CD14-positive monocyte (primary cell): ENCODE data around the gene NR2F2. TPM values are rescaled to one million over a fixed set of nuclear protein-coding genes. Genes with fewer than 3 reads are reported as not detected.

ENCODE experiments used
- DNase-seq, 3 donors: peaks; one replicate each; pipeline ENCODE4 v3.0.0-alpha.2; 2011 to 2022
- H2AFZ ChIP-seq: 2 replicates; pipeline ENCODE4 v1.6.0; 2012; ENCODE audit warnings: mild to moderate bottlenecking, low read depth, low read length, inconsistent platforms; ENCODE audit not compliant: insufficient read depth, poor library complexity, severe bottlenecking
- H3K27ac ChIP-seq, 2 donors: 1 replicate in 1 of 2; 2 replicates in 1 of 2; pipeline ENCODE4 v1.5.1; 2012 to 2013; ENCODE audit warnings: low read length in 2 of 2, control low read depth in 1 of 2, inconsistent platforms in 1 of 2, low read depth in 1 of 2, mild to moderate bottlenecking in 1 of 2
- H3K27me3 ChIP-seq, 2 donors: one replicate each; pipeline versions ENCODE4 v1.6.0 to v1.6.1; 2011 to 2013; ENCODE audit warnings: low read length in 2 of 2; ENCODE audit not compliant: control insufficient read depth in 2 of 2, insufficient read depth in 2 of 2
- H3K36me3 ChIP-seq, 2 donors: replicated peaks in 1 of 2; 1 replicate in 1 of 2; 2 replicates in 1 of 2; pipeline versions ENCODE4 v1.5.1 to v1.6.1; 2012 to 2013; ENCODE audit warnings: low read length in 2 of 2, control low read depth in 1 of 2, inconsistent platforms in 1 of 2, mild to moderate bottlenecking in 1 of 2; ENCODE audit not compliant: insufficient read depth in 2 of 2, control insufficient read depth in 1 of 2
- H3K4me1 ChIP-seq, 2 donors: 1 replicate in 1 of 2; 2 replicates in 1 of 2; pipeline versions ENCODE4 v1.5.1 to v1.6.1; 2012 to 2013; ENCODE audit warnings: low read length in 2 of 2, control low read depth in 1 of 2, inconsistent platforms in 1 of 2, mild to moderate bottlenecking in 1 of 2, moderate library complexity in 1 of 2; ENCODE audit not compliant: insufficient read depth in 2 of 2, control insufficient read depth in 1 of 2
- H3K4me2 ChIP-seq: replicated peaks from 2 replicates; pipeline ENCODE3; 2012; ENCODE audit warnings: low read length, moderate library complexity, mild to moderate bottlenecking; ENCODE audit not compliant: poor library complexity, severe bottlenecking; ENCODE audit errors: extremely low read depth
- H3K4me3 ChIP-seq, 3 experiments: fragments of 200-600 bp in 1 of 3; sonication (generic) in 1 of 3; replicated peaks in 1 of 3; 1 replicate in 2 of 3; 2 replicates in 1 of 3; pipeline ENCODE4 v1.5.1; 2011 to 2013; ENCODE audit warnings: low read length in 3 of 3, mild to moderate bottlenecking in 3 of 3, control low read depth in 2 of 3, low read depth in 2 of 3, inconsistent platforms in 1 of 3, moderate library complexity in 1 of 3
- H3K79me2 ChIP-seq: 2 replicates; pipeline ENCODE4 v1.6.0; 2012; ENCODE audit warnings: mild to moderate bottlenecking, control low read depth, inconsistent platforms, low read length, moderate library complexity; ENCODE audit not compliant: insufficient read depth
- H3K9ac ChIP-seq: 2 replicates; pipeline ENCODE4 v1.6.0; 2017; ENCODE audit warnings: low read length, mild to moderate bottlenecking; ENCODE audit not compliant: insufficient read depth, poor library complexity, severe bottlenecking
- H3K9me3 ChIP-seq, 2 donors: replicated peaks in 1 of 2; 1 replicate in 1 of 2; 2 replicates in 1 of 2; pipeline versions ENCODE4 v1.5.1 to v1.6.1; 2012 to 2013; ENCODE audit warnings: low read length in 2 of 2, control low read depth in 1 of 2; ENCODE audit not compliant: control insufficient read depth in 1 of 2, insufficient read depth in 1 of 2
- H4K20me1 ChIP-seq: 2 replicates; pipeline ENCODE4 v1.6.0; 2012; ENCODE audit warnings: mild to moderate bottlenecking, low read length, control low read depth, moderate library complexity; ENCODE audit not compliant: insufficient read depth
- H3K27ac Mint-ChIP-seq, 7 donors: one replicate each; pipeline ENCODE4 v1.8.0; 2020; ENCODE audit warnings: mild to moderate bottlenecking in 7 of 7, mixed read lengths in 7 of 7, moderate library complexity in 6 of 7, inconsistent platforms in 2 of 7
- H3K27me3 Mint-ChIP-seq, 3 donors: one replicate each; pipeline ENCODE4 v1.8.0; 2021 to 2022; ENCODE audit warnings: low read depth in 3 of 3, mild to moderate bottlenecking in 3 of 3, mixed read lengths in 3 of 3, moderate library complexity in 3 of 3, inconsistent platforms in 1 of 3
- H3K36me3 Mint-ChIP-seq, 2 donors: one replicate each; pipeline ENCODE4 v1.8.0; 2020; ENCODE audit warnings: mixed read lengths in 2 of 2, inconsistent platforms in 1 of 2, mild to moderate bottlenecking in 1 of 2
- H3K4me1 Mint-ChIP-seq: one replicate; pipeline ENCODE4 v1.8.0; 2020; ENCODE audit warnings: mild to moderate bottlenecking, mixed read lengths
- H3K4me3 Mint-ChIP-seq, 2 donors: one replicate each; pipeline ENCODE4 v1.8.0; 2020; ENCODE audit warnings: mild to moderate bottlenecking in 2 of 2, mixed read lengths in 2 of 2, moderate library complexity in 1 of 2
- H3K9me3 Mint-ChIP-seq, 7 donors: one replicate each; pipeline ENCODE4 v1.8.0; 2020 to 2022; ENCODE audit warnings: mixed read lengths in 7 of 7, mild to moderate bottlenecking in 6 of 7, moderate library complexity in 6 of 7, inconsistent platforms in 2 of 7
- CTCF ChIP-seq: fragments of 200-600 bp; IDR thresholded peaks from one replicate; pipeline ENCODE4 v1.8.0; 2022; ENCODE audit warnings: antibody characterized with exemption, mild to moderate bottlenecking
- WGBS: methylation state at CpG from one replicate; pipeline ENCODE4 v1.1.5; 2013; ENCODE audit warnings: missing lambda C conversion rate; ENCODE audit not compliant: insufficient coverage; 5-methylcytosine and 5-hydroxymethylcytosine counted together
- intact Hi-C, 2 donors: fragments of 100-400 bp; cut with micrococcal nuclease; formaldehyde crosslinking; loops; one replicate each; pipeline versions ENCODE4 v1.15.0 to v1.15.1; 2023
- polyA plus RNA-seq, 3 donors: library from polyadenylated mRNA; depleted of rRNA in 1 of 3; unstranded in 2 of 3; stranded (reverse) in 1 of 3; fragments of 300-500 nt in 2 of 3; fragments of >200 nt in 1 of 3; fragmentation: Illumina TruSeq in 2 of 3; gene quantifications; 1 replicate in 2 of 3; 2 replicates in 1 of 3; pipeline ENCODE4 v1.2.3, GENCODE V29; 2012 to 2021

NR2F2 gene
- polyA plus RNA-seq, 3 donors: not detected

- Histone ChIP-seq H3K27me3 (peaks cover 92 to 99% of the 10 kb centered on the region in 2 donors), H3K4me2 (no peak overlapping the region), H3K9ac (no peak overlapping the region), H3K4me3 (no peak overlapping the region), H3K9me3 (peaks cover 0 to 69% of the 10 kb centered on the region in 2 donors), H3K79me2 (no peaks in the 10 kb centered on the region), H3K4me1 (peaks cover 0 to 5% of the 10 kb centered on the region in 2 donors), H2AFZ (no peak overlapping the region), H4K20me1 (no peaks in the 10 kb centered on the region), H3K36me3 (no peaks in the 10 kb centered on the region), H3K27ac (no peak overlapping the region)
- DNase-seq: no peak
- intact Hi-C loops: no loop called here
- H3K4me1 Mint-ChIP-seq: peaks cover 28% of the 10 kb centered on the region
- H3K36me3 Mint-ChIP-seq: peaks cover 5 to 13% of the 10 kb centered on the region in 2 donors
- TF ChIP-seq CTCF: no peak
- H3K9me3 Mint-ChIP-seq: peaks cover 0 to 34% (median 27%) of the 10 kb centered on the region in 7 donors
- peaks cover 0 to 98% (median 93%) of the 10 kb centered on the region in 3 donors for H3K27me3 Mint-ChIP-seq
- no peak overlapping the region for H3K27ac Mint-ChIP-seq
- WGBS: 12% methylated on average over 13 of the region's 22 CpGs
- peak overlapping the region in 1 of 2 donors; percentile 63 for H3K4me3 Mint-ChIP-seq
Observed at GRCh38 chr15:96344706-96345559, 14.4 kb downstream of the NR2F2 start.

GRCh38 chr15:96345560-96346399 lies 15.3 kb downstream of the NR2F2 start:
- Histone ChIP-seq H3K27me3 (peaks cover 92 to 99% of the 10 kb centered on the region in 2 donors), H3K36me3 (no peaks in the 10 kb centered on the region), H3K4me2 (no peak overlapping the region), H3K9ac (no peak overlapping the region), H3K79me2 (no peaks in the 10 kb centered on the region), H4K20me1 (no peaks in the 10 kb centered on the region), H3K4me3 (no peak overlapping the region), H3K9me3 (peaks cover 0 to 73% of the 10 kb centered on the region in 2 donors), H3K4me1 (peaks cover 0 to 5% of the 10 kb centered on the region in 2 donors), H2AFZ (no peak overlapping the region), H3K27ac (no peak overlapping the region)
- intact Hi-C loops: no loop called here
- H3K4me1 Mint-ChIP-seq: peaks cover 28% of the 10 kb centered on the region
- 1% methylated on average over 38 of the region's 47 CpGs for WGBS
- H3K9me3 Mint-ChIP-seq: peaks cover 0 to 34% (median 23%) of the 10 kb centered on the region in 7 donors
- no peak for DNase-seq
- peaks cover 0 to 98% (median 84%) of the 10 kb centered on the region in 3 donors for H3K27me3 Mint-ChIP-seq
- H3K4me3 Mint-ChIP-seq: peak overlapping the region in 1 of 2 donors; percentile 63
- H3K36me3 Mint-ChIP-seq: peaks cover 5 to 11% of the 10 kb centered on the region in 2 donors
- peak; percentile 12 for TF ChIP-seq CTCF
- peak overlapping the region in 1 of 7 donors; percentile 80 for H3K27ac Mint-ChIP-seq
